H1 (cell line): Measurements from ENCODE around the gene DMPK. TPM values are rescaled to one million over a fixed set of nuclear protein-coding genes. Genes with fewer than 3 reads are reported as not detected.
"Not testable (repeated sequence)": the region's sequence is repeated elsewhere in the genome, so short reads cannot be mapped to it uniquely, and the experiment has no call there.

ENCODE experiments used
- CTCF ChIA-PET: fragments of 300-600 bp; sonication (Branson Sonifier 250); formaldehyde crosslinking; loops from one replicate; lab custom pipeline; 2021; ENCODE audit not compliant: partially characterized antibody; lab: Charles Lee
- POLR2A ChIA-PET: fragments of 300-600 bp; sonication (Branson Sonifier 250); formaldehyde crosslinking; loops from one replicate; lab custom pipeline; 2021; ENCODE audit warnings: inconsistent platforms; ENCODE audit not compliant: partially characterized antibody; lab: Charles Lee
- DNase-seq, 2 experiments: peaks; one replicate each; pipeline versions ENCODE4 v3.0.0 to v3.0.0-alpha.2; 2010 to 2022; ENCODE audit warnings: low spot score in 2 of 2, low read depth in 1 of 2, mixed read lengths in 1 of 2
- FAIRE-seq: peaks from 2 replicates; lab custom pipeline; 2011; peaks lifted over from hg19 to GRCh38; lab: Jason Lieb, UNC
- H2AFZ ChIP-seq: 2 replicates; pipeline ENCODE4 v1.8.1; 2012; ENCODE audit warnings: low read length, inconsistent platforms
- H2AK5ac ChIP-seq: 2 replicates; pipeline ENCODE4 v1.6.1; 2013; ENCODE audit warnings: low read depth, low read length
- H2BK120ac ChIP-seq: replicated peaks from 2 replicates; pipeline ENCODE3; 2013; ENCODE audit warnings: low read depth, low read length, inconsistent platforms
- H2BK12ac ChIP-seq: 2 replicates; pipeline ENCODE4 v1.6.1; 2013; ENCODE audit warnings: low read depth, low read length
- H2BK15ac ChIP-seq: 2 replicates; pipeline ENCODE4 v1.6.1; 2013; ENCODE audit warnings: low read length
- H2BK20ac ChIP-seq: 2 replicates; pipeline ENCODE4 v1.6.1; 2013; ENCODE audit warnings: low read length
- H2BK5ac ChIP-seq: 2 replicates; pipeline ENCODE4 v1.6.1; 2013; ENCODE audit warnings: low read depth, low read length
- H3K14ac ChIP-seq: 2 replicates; pipeline ENCODE4 v1.6.1; 2013; ENCODE audit warnings: inconsistent platforms; ENCODE audit not compliant: insufficient read length
- H3K18ac ChIP-seq: 2 replicates; pipeline ENCODE4 v1.6.1; 2013; ENCODE audit warnings: low read length; ENCODE audit errors: extremely low read depth
- H3K23ac ChIP-seq: 2 replicates; pipeline ENCODE4 v1.6.1; 2013; ENCODE audit warnings: inconsistent platforms; ENCODE audit not compliant: insufficient read length
- H3K23me2 ChIP-seq: 2 replicates; pipeline ENCODE4 v1.6.1; 2013; ENCODE audit warnings: low read depth, low read length
- H3K27ac ChIP-seq: 2 replicates; pipeline ENCODE4 v1.6.1; 2011; ENCODE audit warnings: low read depth, low read length, inconsistent platforms
- H3K27me3 ChIP-seq, 4 experiments: replicated peaks in 1 of 4; 1 replicate in 1 of 4; 2 replicates in 3 of 4; pipeline versions ENCODE4 v1.6.1 to v1.8.1; 2011 to 2013; ENCODE audit warnings: low read length in 3 of 4, mild to moderate bottlenecking in 3 of 4, inconsistent platforms in 2 of 4, mixed read lengths in 2 of 4, moderate library complexity in 1 of 4; ENCODE audit not compliant: control insufficient read depth in 3 of 4, insufficient read depth in 3 of 4; ENCODE audit errors: extremely low read depth in 1 of 4
- H3K36me3 ChIP-seq, 4 experiments: 2 replicates each; pipeline versions ENCODE4 v1.6.1 to v1.8.1; 2011 to 2013; ENCODE audit warnings: mild to moderate bottlenecking in 4 of 4, low read length in 3 of 4, moderate library complexity in 2 of 4, control low read depth in 1 of 4, inconsistent platforms in 1 of 4; ENCODE audit not compliant: insufficient read depth in 4 of 4, control insufficient read depth in 2 of 4
- H3K4ac ChIP-seq: replicated peaks from 2 replicates; pipeline ENCODE3; 2013; ENCODE audit warnings: low read length, low read depth, mixed read lengths, inconsistent platforms; ENCODE audit not compliant: insufficient read length
- H3K4me1 ChIP-seq, 4 experiments: replicated peaks in 1 of 4; 1 replicate in 1 of 4; 2 replicates in 3 of 4; pipeline versions ENCODE4 v1.6.1 to v1.8.1; 2011 to 2013; ENCODE audit warnings: low read length in 3 of 4, inconsistent platforms in 2 of 4, mixed read lengths in 1 of 4; ENCODE audit not compliant: insufficient read depth in 4 of 4, control insufficient read depth in 3 of 4
- H3K4me2 ChIP-seq, 2 experiments: 2 replicates each; pipeline versions ENCODE4 v1.6.1 to v1.8.1; 2011 to 2013; ENCODE audit warnings: low read depth in 2 of 2, low read length in 2 of 2, control low read depth in 1 of 2, inconsistent platforms in 1 of 2, mild to moderate bottlenecking in 1 of 2; ENCODE audit not compliant: insufficient read depth in 1 of 2
- H3K4me3 ChIP-seq, 4 experiments: fragments of 200-600, 300-600 bp in 1 of 4; sonication (generic), shearing (Covaris generic), sonication (Bioruptor Twin) in 1 of 4; 2 replicates each; pipeline versions ENCODE4 v1.5.1 to v1.8.1; 2011 to 2016; ENCODE audit warnings: low read length in 4 of 4, low read depth in 3 of 4, control low read depth in 2 of 4, inconsistent platforms in 2 of 4, mild to moderate bottlenecking in 2 of 4, mixed read lengths in 1 of 4, moderate library complexity in 1 of 4; ENCODE audit not compliant: insufficient read depth in 2 of 4; ENCODE audit errors: extremely low read depth in 1 of 4
- H3K56ac ChIP-seq: replicated peaks from 2 replicates; pipeline ENCODE3; 2013; ENCODE audit warnings: low read depth, mild to moderate bottlenecking, mixed read lengths, low read length, inconsistent platforms; ENCODE audit not compliant: insufficient read length
- H3K79me1 ChIP-seq: 2 replicates; pipeline ENCODE4 v1.6.1; 2013; ENCODE audit warnings: low read depth, low read length, control low read depth
- H3K79me2 ChIP-seq, 2 experiments: 2 replicates each; pipeline versions ENCODE4 v1.6.1 to v1.8.1; 2012 to 2013; ENCODE audit warnings: low read length in 2 of 2, mild to moderate bottlenecking in 2 of 2, inconsistent platforms in 1 of 2; ENCODE audit not compliant: insufficient read depth in 2 of 2, control insufficient read depth in 1 of 2
- H3K9ac ChIP-seq, 4 experiments: replicated peaks in 1 of 4; 1 replicate in 1 of 4; 2 replicates in 3 of 4; pipeline versions ENCODE4 v1.6.1 to v1.8.1; 2011 to 2013; ENCODE audit warnings: low read depth in 3 of 4, low read length in 3 of 4, control low read depth in 2 of 4, mild to moderate bottlenecking in 2 of 4, moderate library complexity in 2 of 4, inconsistent platforms in 1 of 4; ENCODE audit errors: extremely low read depth in 1 of 4
- H3K9me3 ChIP-seq, 2 experiments: 2 replicates each; pipeline versions ENCODE4 v1.6.1 to v1.8.1; 2012 to 2013; ENCODE audit warnings: mild to moderate bottlenecking in 2 of 2, moderate library complexity in 2 of 2, control low read depth in 1 of 2, inconsistent platforms in 1 of 2, low read depth in 1 of 2, low read length in 1 of 2, mixed read lengths in 1 of 2; ENCODE audit not compliant: insufficient read depth in 2 of 2
- H4K20me1 ChIP-seq, 2 experiments: replicated peaks in 1 of 2; 2 replicates each; pipeline versions ENCODE3 to v1.8.1; 2011 to 2013; ENCODE audit warnings: inconsistent platforms in 2 of 2, low read length in 2 of 2, mild to moderate bottlenecking in 1 of 2; ENCODE audit not compliant: insufficient read depth in 2 of 2, control insufficient read depth in 1 of 2
- H4K5ac ChIP-seq: 2 replicates; pipeline ENCODE4 v1.6.1; 2013; ENCODE audit warnings: low read length, low read depth, mixed read lengths, inconsistent platforms; ENCODE audit not compliant: insufficient read length
- H4K8ac ChIP-seq: 2 replicates; pipeline ENCODE4 v1.8.0; 2013; ENCODE audit warnings: mild to moderate bottlenecking, moderate library complexity, low read length, inconsistent platforms; ENCODE audit not compliant: insufficient read depth; ENCODE audit errors: extremely low read depth
- H4K91ac ChIP-seq: replicated peaks from 2 replicates; pipeline ENCODE3; 2013; ENCODE audit warnings: low read length, mixed read lengths, inconsistent platforms; ENCODE audit not compliant: insufficient read length
- WGBS, 2 experiments: shearing (Covaris generic) in 1 of 2; methylation state at CpG; one replicate each; pipeline versions ENCODE4 v1.1.6 to v1.1.7; 2013 to 2015; ENCODE audit warnings: low lambda C conversion rate in 2 of 2, mixed read lengths in 2 of 2, inconsistent platforms in 1 of 2, low coverage in 1 of 2, missing lambda C conversion rate in 1 of 2; ENCODE audit not compliant: insufficient replicate concordance in 2 of 2, insufficient coverage in 1 of 2, insufficient read length in 1 of 2; ENCODE audit errors: extremely low coverage in 1 of 2, missing lambda C conversion rate in 1 of 2; 5-methylcytosine and 5-hydroxymethylcytosine counted together
- polyA plus RNA-seq, 7 experiments: library from polyadenylated mRNA; depleted of rRNA in 3 of 7; stranded (reverse) in 5 of 7; unstranded in 2 of 7; fragments of >200 nt in 5 of 7; fragments of 200-250 nt in 2 of 7; gene quantifications; 1 replicate in 5 of 7; 2 replicates in 1 of 7; 4 replicates in 1 of 7; pipeline versions ENCODE4 v1.2.1 to v1.2.3, GENCODE V29; 2011 to 2013; ENCODE audit warnings: missing spikeins in 2 of 7, mixed read lengths in 2 of 7
- total RNA-seq: library from RNA; stranded (reverse); fragmentation: NEBNext Ultra II Directional; extraction: Animal tissue kit (Norgen Biotek cat#: 25700); gene quantifications from 2 replicates; pipeline ENCODE4 v1.2.1, GENCODE V29; 2021

The DMPK gene
- total and polyA plus RNA-seq, 2 of the 8 experiments (the other 6 are each of a cell fraction or from before 2014, with no cell fraction given), result 13.7 to 27.4 TPM

GRCh38 chr19:45751483-45751882 is 30.8 kb downstream of the DMPK start:
- FAIRE-seq, H3K4me2 ChIP-seq, H3K9me3 ChIP-seq, H3K18ac ChIP-seq, H3K79me1 ChIP-seq, H3K4me1 ChIP-seq, H3K79me2 ChIP-seq, H2BK5ac ChIP-seq, H3K23ac ChIP-seq, H3K4ac ChIP-seq, H2AK5ac ChIP-seq, H2BK12ac ChIP-seq, H3K36me3 ChIP-seq, H3K9ac ChIP-seq, H3K23me2 ChIP-seq, H4K20me1 ChIP-seq, H3K27ac ChIP-seq, H4K5ac ChIP-seq, H3K14ac ChIP-seq, H4K8ac ChIP-seq, H4K91ac ChIP-seq, H2BK15ac ChIP-seq, H2BK20ac ChIP-seq, H3K56ac ChIP-seq, H2AFZ ChIP-seq, DNase-seq, H3K27me3 ChIP-seq, H3K4me3 ChIP-seq, H2BK120ac ChIP-seq: not testable (repeated sequence)
- ChIA-PET CTCF (interaction anchor here (1.4 to 2.9 kb wide), 4 partner anchors 10 to 28 kb away, joined by 4 to 14 read pairs (median 6); partner anchors contain the start of gene SIX5), POLR2A (interaction anchor here (1.7 to 12.9 kb wide), 3 partner anchors 8 to 34 kb away, joined by 4 to 153 read pairs (median 5); partner anchors contain the start of gene SIX5)
- WGBS, 2 experiments, result 96% methylated on average over 10 of the region's 10 CpGs; no CpG with 5 or more reads in 1 of the 2 experiments
